Lower leg skin (tissue), 3 donors: ENCODE data around the gene CMSS1.

Source experiments
- CTCF ChIP-seq, 3 donors: fragments of 450-650 bp; IDR thresholded peaks; one replicate each; pipeline ENCODE4 v1.5.1; 2016; ENCODE audit warnings: antibody characterized with exemption in 3 of 3, mild to moderate bottlenecking in 3 of 3, moderate library complexity in 2 of 3
- POLR2A ChIP-seq, 2 donors: fragments of 450-650 bp; IDR thresholded peaks; one replicate each; pipeline ENCODE4 v1.6.1; 2016 to 2017; ENCODE audit warnings: antibody characterized with exemption in 2 of 2, mild to moderate bottlenecking in 1 of 2, moderate library complexity in 1 of 2

- TF ChIP-seq CTCF (IDR thresholded peaks at IDR 0.05) (no peak), POLR2A (IDR thresholded peaks at IDR 0.05) (no peak)
Measured at GRCh38 chr3:100006570-100007271, 189.1 kb downstream of the CMSS1 start.
